Endothelial cell of umbilical vein (primary cell): Measurements from ENCODE around the gene RPS27L. TPM values are rescaled to one million over a fixed set of nuclear protein-coding genes. Genes with fewer than 3 reads are reported as not detected.

Experiments
- BruUV-seq: library from RNA; stranded (reverse); fragments of 400-500 nt; replicated peaks from 2 replicates; lab custom pipeline; 2021; lab: Mats Ljungman, UMichigan
- CTCF ChIA-PET: fragments of 300-600, 350-600 bp; sonication (Branson Sonifier 250); formaldehyde crosslinking; loops from one replicate; lab custom pipeline; 2021; ENCODE audit warnings: antibody characterized with exemption, inconsistent platforms; lab: Charles Lee
- POLR2A ChIA-PET: fragments of 300-600, 350-600 bp; sonication (Branson Sonifier 250); formaldehyde crosslinking; loops from one replicate; lab custom pipeline; 2021; ENCODE audit warnings: antibody characterized with exemption, inconsistent platforms; lab: Charles Lee
- DNase-seq: peaks from one replicate; pipeline ENCODE4 v3.0.0-alpha.2; 2011; ENCODE audit warnings: low read depth, low spot score
- FAIRE-seq: peaks from 2 replicates; lab custom pipeline; 2011; peaks lifted over from hg19 to GRCh38; lab: Jason Lieb, UNC
- H2AFZ ChIP-seq: 2 replicates; pipeline ENCODE4 v1.6.0; 2012; ENCODE audit warnings: low read depth, low read length, control low read depth, inconsistent platforms
- H3K27ac ChIP-seq: 2 replicates; pipeline ENCODE4 v1.5.1; 2011; ENCODE audit warnings: low read depth, mild to moderate bottlenecking, control low read depth, low read length, moderate library complexity; ENCODE audit not compliant: insufficient read depth
- H3K27me3 ChIP-seq, 2 experiments: 2 replicates each; pipeline versions ENCODE4 v1.6.0 to v1.6.1; 2011; ENCODE audit warnings: low read length in 2 of 2, mixed read lengths in 1 of 2; ENCODE audit not compliant: control insufficient read depth in 2 of 2, insufficient read depth in 2 of 2
- H3K36me3 ChIP-seq, 2 experiments: 2 replicates in 1 of 2; 3 replicates in 1 of 2; pipeline ENCODE4 v1.5.1; 2011; ENCODE audit warnings: low read length in 2 of 2, mild to moderate bottlenecking in 1 of 2, moderate library complexity in 1 of 2; ENCODE audit not compliant: control insufficient read depth in 2 of 2, insufficient read depth in 2 of 2; ENCODE audit errors: extremely low read depth in 1 of 2
- H3K4me1 ChIP-seq: 3 replicates; pipeline ENCODE4 v1.5.1; 2011; ENCODE audit warnings: mild to moderate bottlenecking, low read length; ENCODE audit not compliant: control insufficient read depth, insufficient read depth; ENCODE audit errors: extremely low read depth
- H3K4me2 ChIP-seq: 2 replicates; pipeline ENCODE4 v1.6.1; 2011; ENCODE audit warnings: low read length, control low read depth, mixed read lengths; ENCODE audit not compliant: insufficient read depth
- H3K4me3 ChIP-seq, 3 experiments: fragments of 200-600 bp in 1 of 3; sonication (generic), shearing (Covaris generic) in 1 of 3; replicated peaks in 1 of 3; 2 replicates each; pipeline ENCODE4 v1.5.1; 2011 to 2016; ENCODE audit warnings: control low read depth in 3 of 3, low read length in 3 of 3, mild to moderate bottlenecking in 2 of 3, inconsistent platforms in 1 of 3, low read depth in 1 of 3, moderate library complexity in 1 of 3; ENCODE audit not compliant: insufficient read depth in 1 of 3
- H3K79me2 ChIP-seq: 2 replicates; pipeline ENCODE4 v1.6.0; 2012; ENCODE audit warnings: low read length, inconsistent platforms; ENCODE audit not compliant: control insufficient read depth, insufficient read depth
- H3K9ac ChIP-seq: replicated peaks from 2 replicates; pipeline ENCODE3; 2011; ENCODE audit warnings: low read length, control low read depth; ENCODE audit not compliant: insufficient read depth; ENCODE audit errors: extremely low read depth
- H3K9me1 ChIP-seq: replicated peaks from 3 replicates; pipeline ENCODE4 v1.6.0; 2011; ENCODE audit warnings: mild to moderate bottlenecking, low read length; ENCODE audit not compliant: control insufficient read depth, insufficient read depth; ENCODE audit errors: extremely low read depth
- H3K9me3 ChIP-seq: replicated peaks from 2 replicates; pipeline ENCODE4 v1.5.1; 2012; ENCODE audit warnings: low read length, inconsistent platforms; ENCODE audit not compliant: control insufficient read depth, insufficient read depth
- H4K20me1 ChIP-seq: replicated peaks from 2 replicates; pipeline ENCODE3; 2011; ENCODE audit warnings: mild to moderate bottlenecking, low read length; ENCODE audit not compliant: control insufficient read depth, insufficient read depth; ENCODE audit errors: extremely low read depth
- CTCF ChIP-seq, 2 donors: IDR thresholded peaks; 1 replicate in 1 of 2; 2 replicates in 1 of 2; pipeline ENCODE4 v1.5.1; 2011; ENCODE audit warnings: low read length in 2 of 2, mild to moderate bottlenecking in 2 of 2, moderate library complexity in 2 of 2, control low read depth in 1 of 2, inconsistent platforms in 1 of 2, low read depth in 1 of 2; ENCODE audit not compliant: insufficient read depth in 1 of 2; ENCODE audit errors: extremely low read depth in 1 of 2
- EZH2 ChIP-seq: IDR thresholded peaks from 2 replicates; pipeline ENCODE4 v1.6.1; 2012; ENCODE audit warnings: borderline replicate concordance, low read depth, mild to moderate bottlenecking, moderate library complexity, low read length, inconsistent platforms; ENCODE audit not compliant: severe bottlenecking
- GATA2 ChIP-seq: IDR thresholded peaks from 2 replicates; pipeline ENCODE4 v1.7.0; 2011; ENCODE audit warnings: low read depth, mild to moderate bottlenecking, moderate library complexity, mixed read lengths, low read length; ENCODE audit not compliant: insufficient read length, insufficient read depth
- MAX ChIP-seq: IDR thresholded peaks from 2 replicates; pipeline ENCODE4 v1.6.1; 2011; ENCODE audit not compliant: insufficient read depth, insufficient read length
- MYC ChIP-seq: IDR thresholded peaks from one replicate; pipeline ENCODE4 v1.6.1; 2011; ENCODE audit warnings: mild to moderate bottlenecking, low read depth, low read length
- POLR2A ChIP-seq: IDR thresholded peaks from 2 replicates; pipeline ENCODE4 v1.6.1; 2012; ENCODE audit warnings: low read depth, mild to moderate bottlenecking, control low read depth, low read length
- POLR2AphosphoS5 ChIP-seq: IDR thresholded peaks from 2 replicates; pipeline ENCODE4 v1.6.1; 2012; ENCODE audit warnings: low read depth, mild to moderate bottlenecking, control low read depth, low read length, moderate library complexity; ENCODE audit not compliant: insufficient read depth
- dilution Hi-C: fragments of 300-500 bp; cut with MboI; formaldehyde crosslinking; loops from one replicate; pipeline ENCODE4 v1.15.0; 2019; ENCODE audit warnings: low sequenced_read_pairs; ENCODE audit not compliant: extremely low pct_ligation_motif_present
- intact Hi-C: fragments of 100-400 bp; cut with micrococcal nuclease; formaldehyde crosslinking; loops from one replicate; pipeline ENCODE4 v1.10.0; 2022
- polyA plus RNA-seq, 4 experiments: library from polyadenylated mRNA; depleted of rRNA in 3 of 4; stranded (reverse) in 3 of 4; unstranded in 1 of 4; fragments of >200 nt; gene quantifications; 2 replicates each; pipeline versions ENCODE4 v1.2.1 to v1.2.3, GENCODE V29; 2011 to 2012; ENCODE audit warnings: missing spikeins in 1 of 4
- total RNA-seq: library from RNA; stranded (reverse); gene quantifications from 2 replicates; pipeline ENCODE4 v1.2.3, GENCODE V29; 2021

The RPS27L gene
- total and polyA plus RNA-seq, 2 donors (not counting 3 experiments of a cell fraction or from before 2014, with no cell fraction given): 163 to 345 TPM

DNA sequence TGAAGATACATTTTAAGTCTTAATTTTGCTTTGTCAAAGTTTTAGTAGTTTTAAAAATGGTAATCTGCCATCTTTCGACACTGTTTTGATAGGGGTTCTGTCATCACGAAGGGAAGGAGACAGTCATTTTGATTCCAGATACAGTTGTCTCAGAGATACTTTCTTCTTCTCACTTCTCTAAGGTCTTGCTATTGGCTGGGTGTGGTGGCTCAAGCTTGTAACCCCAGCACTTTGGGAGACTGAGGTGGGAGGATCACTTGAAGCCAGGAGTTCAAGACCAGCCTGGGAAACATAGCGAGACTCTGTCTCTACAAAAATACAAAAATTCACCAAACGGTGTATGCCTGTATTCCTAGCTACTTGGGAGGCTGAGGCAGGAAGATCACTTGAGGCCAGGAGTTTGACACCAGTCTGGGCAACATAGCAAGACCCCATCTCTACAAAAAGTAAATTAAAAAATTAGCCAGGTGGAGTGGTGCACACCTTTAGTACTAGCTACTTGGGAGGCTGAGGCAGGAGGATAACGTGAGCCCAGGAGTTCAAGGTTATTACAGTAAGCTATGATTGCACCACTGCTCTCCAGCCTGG lies 35.4 kb upstream of the RPS27L start:
- Histone ChIP-seq H3K4me3 (no peak overlapping the region), H3K4me1 (peaks cover 34% of the 10 kb centered on the region), H3K9me1 (no peaks in the 10 kb centered on the region), H3K79me2 (peaks cover 80% of the 10 kb centered on the region), H4K20me1 (peaks cover 2% of the 10 kb centered on the region), H3K27me3 (no peaks in the 10 kb centered on the region), H3K27ac (no peak overlapping the region), H3K9ac (no peak overlapping the region), H3K36me3 (no peaks in the 10 kb centered on the region), H3K4me2 (no peak overlapping the region), H2AFZ (no peak overlapping the region), H3K9me3 (no peaks in the 10 kb centered on the region)
- TF ChIP-seq GATA2: no peak
- no peak for TF ChIP-seq CTCF (IDR thresholded peaks at IDR 0.05; ENCODE audit: extremely low read depth in 1 of 2, insufficient read depth in 1 of 2, low read depth in 1 of 2, low read length in 2 of 2)
- no peak for TF ChIP-seq POLR2A
- no peak for TF ChIP-seq MYC
- no peak for TF ChIP-seq MAX
- TF ChIP-seq EZH2: no peak
- no peak for TF ChIP-seq POLR2AphosphoS5
- DNase-seq: no peak
- intact Hi-C loops: no loop called here
- no peak for FAIRE-seq
- dilution Hi-C loops: no loop called here
- CTCF ChIA-PET: interaction anchor here (1.0 to 2.3 kb wide), 3 partner anchors 10 to 64 kb away, joined by 7 to 13 read pairs (median 8); no protein-coding TSS in a partner anchor
- POLR2A ChIA-PET: no interaction called here
- BruUV-seq: no TSS peak
